ENCODE measurements around the gene OTOG.

DNA sequence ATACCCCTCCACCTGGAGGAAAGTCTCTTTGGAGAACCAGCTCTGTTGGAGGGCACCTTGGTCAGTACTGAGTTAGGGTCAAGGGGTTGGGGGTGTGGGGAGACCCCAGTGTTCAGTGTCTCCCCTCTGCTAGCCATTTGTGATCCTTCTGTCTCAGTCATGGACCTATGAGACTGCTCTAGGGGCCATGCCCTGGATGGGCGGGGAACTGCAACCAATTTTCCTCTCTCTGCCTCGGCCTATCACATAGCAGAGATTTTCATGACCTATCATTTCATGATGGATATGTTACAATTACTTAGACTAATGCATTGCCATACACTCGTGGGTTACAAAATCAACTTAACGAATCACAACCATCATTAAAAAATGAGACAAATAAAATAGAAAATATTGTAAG lies 7.4 kb downstream of the OTOG start:
- no peak for TF ChIP-seq TAF1 (IDR thresholded peaks at IDR 0.05; ENCODE audit: low read depth)
- TF ChIP-seq YY1 (IDR thresholded peaks at IDR 0.05; ENCODE audit: low read depth), result no peak
- TF ChIP-seq EP300 (IDR thresholded peaks at IDR 0.05; ENCODE audit: borderline replicate concordance), result no peak
- TF ChIP-seq EGR1 (IDR thresholded peaks at IDR 0.05), result no peak
- TF ChIP-seq CREB1 (IDR thresholded peaks at IDR 0.05; ENCODE audit: low read depth), result no peak
- TF ChIP-seq, protein P1, sequence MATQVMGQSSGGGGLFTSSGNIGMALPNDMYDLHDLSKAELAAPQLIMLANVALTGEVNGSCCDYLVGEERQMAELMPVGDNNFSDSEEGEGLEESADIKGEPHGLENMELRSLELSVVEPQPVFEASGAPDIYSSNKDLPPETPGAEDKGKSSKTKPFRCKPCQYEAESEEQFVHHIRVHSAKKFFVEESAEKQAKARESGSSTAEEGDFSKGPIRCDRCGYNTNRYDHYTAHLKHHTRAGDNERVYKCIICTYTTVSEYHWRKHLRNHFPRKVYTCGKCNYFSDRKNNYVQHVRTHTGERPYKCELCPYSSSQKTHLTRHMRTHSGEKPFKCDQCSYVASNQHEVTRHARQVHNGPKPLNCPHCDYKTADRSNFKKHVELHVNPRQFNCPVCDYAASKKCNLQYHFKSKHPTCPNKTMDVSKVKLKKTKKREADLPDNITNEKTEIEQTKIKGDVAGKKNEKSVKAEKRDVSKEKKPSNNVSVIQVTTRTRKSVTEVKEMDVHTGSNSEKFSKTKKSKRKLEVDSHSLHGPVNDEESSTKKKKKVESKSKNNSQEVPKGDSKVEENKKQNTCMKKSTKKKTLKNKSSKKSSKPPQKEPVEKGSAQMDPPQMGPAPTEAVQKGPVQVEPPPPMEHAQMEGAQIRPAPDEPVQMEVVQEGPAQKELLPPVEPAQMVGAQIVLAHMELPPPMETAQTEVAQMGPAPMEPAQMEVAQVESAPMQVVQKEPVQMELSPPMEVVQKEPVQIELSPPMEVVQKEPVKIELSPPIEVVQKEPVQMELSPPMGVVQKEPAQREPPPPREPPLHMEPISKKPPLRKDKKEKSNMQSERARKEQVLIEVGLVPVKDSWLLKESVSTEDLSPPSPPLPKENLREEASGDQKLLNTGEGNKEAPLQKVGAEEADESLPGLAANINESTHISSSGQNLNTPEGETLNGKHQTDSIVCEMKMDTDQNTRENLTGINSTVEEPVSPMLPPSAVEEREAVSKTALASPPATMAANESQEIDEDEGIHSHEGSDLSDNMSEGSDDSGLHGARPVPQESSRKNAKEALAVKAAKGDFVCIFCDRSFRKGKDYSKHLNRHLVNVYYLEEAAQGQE (IDR thresholded peaks at IDR 0.05; ENCODE audit: low read depth), result no peak
- no peak for TF ChIP-seq TCF12 (IDR thresholded peaks at IDR 0.05; ENCODE audit: low read depth)
- no peak for TF ChIP-seq ZBTB7A (IDR thresholded peaks at IDR 0.05; ENCODE audit: low read depth)
- TF ChIP-seq TEAD4 (IDR thresholded peaks at IDR 0.05), result no peak

Data from Ishikawa (cell line).